Measurements from ENCODE around the gene EYS.

Gene EYS

GRCh38 chr6:63864671-63865318 is 1842.2 kb downstream of the EYS start:
- Histone ChIP-seq H3K79me2 (ENCODE audit: control insufficient read depth, low read length) (no peaks in the 10 kb centered on the region), H3K27me3 (ENCODE audit: control insufficient read depth, low read length) (no peaks in the 10 kb centered on the region), H3K36me3 (ENCODE audit: control insufficient read depth, low read length) (no peaks in the 10 kb centered on the region), H3K27ac (ENCODE audit: low read depth, low read length) (no peak overlapping the region), H4K20me1 (ENCODE audit: control insufficient read depth, insufficient read depth, low read depth, low read length) (no peaks in the 10 kb centered on the region), H3K9me3 (ENCODE audit: control insufficient read depth, insufficient read depth, low read length) (no peaks in the 10 kb centered on the region), H3K4me3 (ENCODE audit: low read length) (no peak overlapping the region), H3F3A (ENCODE audit: control insufficient read depth, insufficient read depth) (no peaks in the 10 kb centered on the region), H3K4me1 (ENCODE audit: control insufficient read depth, low read length) (no peaks in the 10 kb centered on the region), H3K4me2 (ENCODE audit: low read length) (no peak overlapping the region), H3K9me2 (replicated peaks; ENCODE audit: control insufficient read depth, low read length) (no peaks in the 10 kb centered on the region)
- TF ChIP-seq EZH2phosphoT487 (IDR thresholded peaks at IDR 0.05; ENCODE audit: borderline replicate concordance, low read length) (no peak), CTCF (IDR thresholded peaks at IDR 0.05; ENCODE audit: low read depth, low read length, poor library complexity, severe bottlenecking) (no peak)

- TF ChIP-seq EZH2phosphoT487 (IDR thresholded peaks at IDR 0.05; ENCODE audit: borderline replicate concordance, low read length) = no peak
- TF ChIP-seq CTCF (IDR thresholded peaks at IDR 0.05; ENCODE audit: low read depth, low read length, poor library complexity, severe bottlenecking) = no peak
- Histone ChIP-seq H3K36me3 (ENCODE audit: control insufficient read depth, low read length) (no peaks in the 10 kb centered on the region), H3F3A (ENCODE audit: control insufficient read depth, insufficient read depth) (no peaks in the 10 kb centered on the region), H3K4me3 (ENCODE audit: low read length) (no peak overlapping the region), H3K27me3 (ENCODE audit: control insufficient read depth, low read length) (no peaks in the 10 kb centered on the region), H3K4me2 (ENCODE audit: low read length) (no peak overlapping the region), H3K9me2 (replicated peaks; ENCODE audit: control insufficient read depth, low read length) (no peaks in the 10 kb centered on the region), H4K20me1 (ENCODE audit: control insufficient read depth, insufficient read depth, low read depth, low read length) (no peaks in the 10 kb centered on the region), H3K4me1 (ENCODE audit: control insufficient read depth, low read length) (no peaks in the 10 kb centered on the region), H3K79me2 (ENCODE audit: control insufficient read depth, low read length) (no peaks in the 10 kb centered on the region), H3K27ac (ENCODE audit: low read depth, low read length) (no peak overlapping the region), H3K9me3 (ENCODE audit: control insufficient read depth, insufficient read depth, low read length) (no peaks in the 10 kb centered on the region)
Measured at GRCh38 chr6:63864061-63864460, 1843.0 kb downstream of the EYS start.

DNA sequence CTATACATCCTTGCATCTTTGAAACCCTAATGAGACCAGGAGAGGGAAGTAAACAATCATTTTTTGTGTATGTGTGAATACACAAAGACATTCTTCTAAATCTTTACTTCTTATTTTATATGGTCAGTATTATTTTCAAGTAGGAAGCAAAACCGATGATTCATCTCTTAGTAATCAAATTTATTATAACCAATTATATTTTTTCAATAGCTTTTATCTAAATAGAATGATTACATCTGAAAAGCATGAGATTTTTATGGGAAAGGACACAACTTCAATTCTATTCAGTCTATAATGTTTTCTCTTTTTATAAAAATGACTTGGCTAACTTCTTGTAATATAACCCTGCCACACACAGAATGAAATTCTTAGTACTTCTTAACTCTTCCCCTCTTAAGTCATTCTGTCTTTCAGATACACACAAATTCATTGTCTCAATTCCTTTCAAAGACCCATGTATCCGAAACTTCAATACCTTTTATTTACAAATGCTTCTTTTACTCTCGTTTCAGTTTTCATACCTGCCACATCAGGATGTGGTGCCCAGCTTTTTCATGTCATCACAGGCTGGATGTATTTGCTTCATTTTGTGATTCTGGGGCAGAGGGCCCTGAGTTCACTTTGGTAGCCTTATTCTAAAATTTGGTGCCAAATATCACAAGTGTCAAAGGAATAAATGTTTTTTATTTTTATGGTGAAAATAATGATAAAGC is 1844.4 kb downstream of the EYS start:
- Histone ChIP-seq H3K27ac (ENCODE audit: low read depth, low read length) (no peak overlapping the region), H3K27me3 (ENCODE audit: control insufficient read depth, low read length) (no peaks in the 10 kb centered on the region), H3K4me1 (ENCODE audit: control insufficient read depth, low read length) (no peaks in the 10 kb centered on the region), H3K9me3 (ENCODE audit: control insufficient read depth, insufficient read depth, low read length) (no peaks in the 10 kb centered on the region), H3K9me2 (replicated peaks; ENCODE audit: control insufficient read depth, low read length) (no peaks in the 10 kb centered on the region), H3K79me2 (ENCODE audit: control insufficient read depth, low read length) (no peaks in the 10 kb centered on the region), H3K4me3 (ENCODE audit: low read length) (no peak overlapping the region), H4K20me1 (ENCODE audit: control insufficient read depth, insufficient read depth, low read depth, low read length) (no peaks in the 10 kb centered on the region), H3F3A (ENCODE audit: control insufficient read depth, insufficient read depth) (no peaks in the 10 kb centered on the region), H3K4me2 (ENCODE audit: low read length) (no peak overlapping the region), H3K36me3 (ENCODE audit: control insufficient read depth, low read length) (no peaks in the 10 kb centered on the region)
- TF ChIP-seq EZH2phosphoT487 (IDR thresholded peaks at IDR 0.05; ENCODE audit: borderline replicate concordance, low read length) (no peak), CTCF (IDR thresholded peaks at IDR 0.05; ENCODE audit: low read depth, low read length, poor library complexity, severe bottlenecking) (no peak)
